Measurements from ENCODE around the gene TSHB.
"Not testable (repeated sequence)": the region's sequence is repeated elsewhere in the genome, so short reads cannot be mapped to it uniquely, and the experiment has no call there.

The TSHB gene

GRCh38 chr1:115029526-115029925 lies at the start of gene TSHB:
TSHB (plus strand) TSS chr1:115029826; CDS start chr1:115033363, 3,537 bp downstream.
- DNase-seq = no peak

GRCh38 chr1:114982251-114982650 lies 47.4 kb upstream of the TSHB start:
- no peak for DNase-seq

GRCh38 chr1:114986286-114986685 lies 43.3 kb upstream of the TSHB start:
- DNase-seq = no peak

- DNase-seq = no peak
Observed at GRCh38 chr1:114988095-114988494, 41.5 kb upstream of the TSHB start.

GRCh38 chr1:114997510-114998289 lies 31.9 kb upstream of the TSHB start:
- no peak for DNase-seq

GRCh38 chr1:115006191-115006590 lies 23.4 kb upstream of the TSHB start:
- DNase-seq = no peak

GRCh38 chr1:115012006-115012405 lies 17.6 kb upstream of the TSHB start:
- no peak for DNase-seq

GRCh38 chr1:115012434-115012833 lies 17.2 kb upstream of the TSHB start:
- no peak for DNase-seq

- no peak for DNase-seq
Observed at GRCh38 chr1:115013792-115014191, 15.8 kb upstream of the TSHB start.

GRCh38 chr1:115019549-115019948 lies 10.1 kb upstream of the TSHB start:
- DNase-seq = not testable (repeated sequence)

GRCh38 chr1:115021145-115021544 lies 8.5 kb upstream of the TSHB start:
- DNase-seq = no peak

GRCh38 chr1:115023593-115023992 lies 6.0 kb upstream of the TSHB start:
- no peak for DNase-seq

- no peak for DNase-seq
Observed at GRCh38 chr1:115031595-115031994, 2.0 kb downstream of the TSHB start.

GRCh38 chr1:115035652-115036051 lies 6.0 kb downstream of the TSHB start:
- no peak for DNase-seq

- no peak for DNase-seq
Observed at GRCh38 chr1:115036814-115037507, 7.3 kb downstream of the TSHB start.

- DNase-seq = no peak
Observed at GRCh38 chr1:115040501-115040900, 10.9 kb downstream of the TSHB start.

- no peak for DNase-seq
Observed at GRCh38 chr1:115041654-115042053, 12.0 kb downstream of the TSHB start.

GRCh38 chr1:115046751-115047150 lies 17.1 kb downstream of the TSHB start:
- DNase-seq = no peak

GRCh38 chr1:115051850-115052249 lies 22.2 kb downstream of the TSHB start:
- no peak for DNase-seq

GRCh38 chr1:115052454-115053083 lies 22.9 kb downstream of the TSHB start:
- peak; percentile 50 for DNase-seq

- DNase-seq = no peak
Observed at GRCh38 chr1:115056395-115056798, 26.8 kb downstream of the TSHB start.

GRCh38 chr1:115057661-115058254 lies 28.1 kb downstream of the TSHB start:
- no peak for DNase-seq

GRCh38 chr1:115059316-115059715 lies 29.7 kb downstream of the TSHB start:
- no peak for DNase-seq

- no peak for DNase-seq
Observed at GRCh38 chr1:115060501-115060900, 30.9 kb downstream of the TSHB start.
